HK-2 (cell line): ENCODE data around the gene CCNT1.

Experiments
- DNase-seq: peaks from one replicate; pipeline ENCODE4 v3.0.0-alpha.2; 2018; ENCODE audit not compliant: unreplicated experiment

CCNT1 gene

DNA sequence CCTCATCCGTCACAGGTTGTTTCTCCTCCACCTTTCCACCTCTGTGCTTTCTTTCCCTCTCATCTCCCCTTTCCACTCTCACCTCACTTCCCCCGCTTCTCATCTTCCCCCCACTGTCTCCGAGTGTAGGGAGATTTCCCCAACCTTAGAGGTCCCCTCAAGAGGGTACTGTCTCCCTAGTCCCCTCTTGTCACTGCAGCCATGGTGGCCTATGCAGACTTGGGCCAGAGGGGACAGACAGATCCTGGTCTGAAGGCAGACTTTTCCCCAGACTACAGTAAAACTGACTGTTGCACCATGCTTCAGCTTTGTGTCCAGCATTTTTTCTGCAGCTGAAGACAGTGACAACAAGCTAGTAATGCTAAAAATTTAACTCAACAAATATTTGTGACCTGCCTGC, 75.7 kb downstream of the CCNT1 start:
- no peak for DNase-seq

DNA sequence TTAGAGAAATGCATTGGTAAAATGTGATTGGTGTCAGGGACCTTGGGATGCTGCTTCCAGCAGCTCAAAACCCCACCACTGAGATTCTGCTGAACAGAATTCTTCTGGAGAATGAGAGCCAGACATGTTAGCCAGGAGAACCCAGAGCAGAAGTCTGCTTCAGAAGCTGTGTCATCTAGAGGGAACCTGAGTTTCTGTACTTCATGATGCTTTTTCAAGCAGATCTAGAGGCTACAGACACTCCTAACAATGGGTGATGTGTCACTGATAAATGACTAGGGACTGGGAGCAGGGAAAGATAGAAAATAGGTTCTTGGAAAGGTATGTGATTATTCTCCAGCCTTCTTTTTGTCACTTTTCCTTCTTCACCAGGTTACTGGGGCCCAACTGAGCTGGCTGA, 76.1 kb downstream of the CCNT1 start:
- DNase-seq = no peak
